ENCODE data around the gene MRPS16.

- TF ChIP-seq POLR2AphosphoS5 (IDR thresholded peaks at IDR 0.05; ENCODE audit: borderline replicate concordance, low read depth, low read length) (no peak), EZH2 (IDR thresholded peaks at IDR 0.05) (no peak)
These were observed 13.4 kb downstream of the MRPS16 start for GRCh38 chr10:73238990-73239566.
